GM06990 (cell line): ENCODE measurements around the gene TTC32.

Source experiments
- DNase-seq: peaks from one replicate; pipeline ENCODE4 v3.0.0-alpha.2; 2011; ENCODE audit not compliant: insufficient read length; ENCODE audit errors: extremely low read depth
- H3K27me3 ChIP-seq: replicated peaks from 2 replicates; pipeline ENCODE4 v1.6.0; 2011; ENCODE audit warnings: low read length; ENCODE audit not compliant: control insufficient read depth, insufficient read depth
- H3K36me3 ChIP-seq: 2 replicates; pipeline ENCODE4 v1.5.1; 2011; ENCODE audit warnings: low read length; ENCODE audit not compliant: control insufficient read depth, insufficient read depth
- H3K4me3 ChIP-seq: replicated peaks from 2 replicates; pipeline ENCODE4 v1.5.1; 2011; ENCODE audit warnings: low read depth, mild to moderate bottlenecking, control low read depth, low read length
- CTCF ChIP-seq: IDR thresholded peaks from 2 replicates; pipeline ENCODE4 v1.5.1; 2011; ENCODE audit warnings: low read length, control low read depth, mild to moderate bottlenecking, inconsistent platforms; ENCODE audit not compliant: insufficient read depth, poor library complexity, severe bottlenecking

TTC32 gene

GRCh38 chr2:19864381-19864780, 37.4 kb downstream of the TTC32 start:
- Histone ChIP-seq H3K4me3 (no peak overlapping the region), H3K27me3 (no peaks in the 10 kb centered on the region), H3K36me3 (no peaks in the 10 kb centered on the region)
- no peak for DNase-seq
- TF ChIP-seq CTCF, result no peak

- H3K27me3 ChIP-seq, result peaks cover under 1% of the 10 kb centered on the region
- H3K36me3 ChIP-seq, result no peaks in the 10 kb centered on the region
- H3K4me3 ChIP-seq, result no peak overlapping the region
- DNase-seq, result peak; percentile 63
- TF ChIP-seq CTCF, result peak; percentile 91
Measured at GRCh38 chr2:19863303-19864041, 38.3 kb downstream of the TTC32 start.

- peaks cover 8% of the 10 kb centered on the region for H3K27me3 ChIP-seq
- no peak for TF ChIP-seq CTCF
- H3K36me3 ChIP-seq, result no peaks in the 10 kb centered on the region
- no peak overlapping the region for H3K4me3 ChIP-seq
- no peak for DNase-seq
Measured at GRCh38 chr2:19861813-19862212, 40.0 kb downstream of the TTC32 start.

- Histone ChIP-seq H3K4me3 (no peak overlapping the region), H3K36me3 (no peaks in the 10 kb centered on the region), H3K27me3 (peaks cover 8% of the 10 kb centered on the region)
- no peak for DNase-seq
- TF ChIP-seq CTCF, result no peak
Measured at GRCh38 chr2:19860022-19860421, 41.8 kb downstream of the TTC32 start.

GRCh38 chr2:19859565-19859964, 42.2 kb downstream of the TTC32 start:
- Histone ChIP-seq H3K27me3 (peaks cover 8% of the 10 kb centered on the region), H3K4me3 (no peak overlapping the region), H3K36me3 (no peaks in the 10 kb centered on the region)
- TF ChIP-seq CTCF, result no peak
- no peak for DNase-seq

- peaks cover 8% of the 10 kb centered on the region for H3K27me3 ChIP-seq
- H3K4me3 ChIP-seq, result no peak overlapping the region
- DNase-seq, result no peak
- no peaks in the 10 kb centered on the region for H3K36me3 ChIP-seq
- TF ChIP-seq CTCF, result no peak
Measured at GRCh38 chr2:19857806-19858205, 44.0 kb downstream of the TTC32 start.
